GM12891 (cell line): ENCODE results near the gene SCARB1.

Experiments
- PAX5 ChIP-seq: IDR thresholded peaks from 2 replicates; pipeline ENCODE4 v1.6.1; 2011; ENCODE audit warnings: low read length, moderate library complexity, mild to moderate bottlenecking; ENCODE audit not compliant: insufficient read depth, severe bottlenecking
- POLR2A ChIP-seq: IDR thresholded peaks from 2 replicates; pipeline ENCODE4 v1.6.1; 2011; ENCODE audit warnings: low read depth, low read length, control low read depth
- POLR2AphosphoS5 ChIP-seq: IDR thresholded peaks from 2 replicates; pipeline ENCODE4 v1.6.1; 2011; ENCODE audit warnings: low read depth, low read length, control low read depth
- SPI1 ChIP-seq: IDR thresholded peaks from 2 replicates; pipeline ENCODE4 v1.6.1; 2011; ENCODE audit warnings: low read depth, low read length, control low read depth
- TAF1 ChIP-seq: IDR thresholded peaks from 2 replicates; pipeline ENCODE4 v1.6.1; 2011; ENCODE audit warnings: low read depth, low read length, control low read depth

- TF ChIP-seq PAX5 (no peak), POLR2A (no peak), POLR2AphosphoS5 (no peak), TAF1 (no peak), SPI1 (no peak)
Observed at GRCh38 chr12:124866883-124867400, 3.3 kb upstream of the SCARB1 start.
